ENCODE data around the gene AK8. TPM values are rescaled to one million over a fixed set of nuclear protein-coding genes. Genes with fewer than 3 reads are reported as not detected.

AK8 gene, protein sequence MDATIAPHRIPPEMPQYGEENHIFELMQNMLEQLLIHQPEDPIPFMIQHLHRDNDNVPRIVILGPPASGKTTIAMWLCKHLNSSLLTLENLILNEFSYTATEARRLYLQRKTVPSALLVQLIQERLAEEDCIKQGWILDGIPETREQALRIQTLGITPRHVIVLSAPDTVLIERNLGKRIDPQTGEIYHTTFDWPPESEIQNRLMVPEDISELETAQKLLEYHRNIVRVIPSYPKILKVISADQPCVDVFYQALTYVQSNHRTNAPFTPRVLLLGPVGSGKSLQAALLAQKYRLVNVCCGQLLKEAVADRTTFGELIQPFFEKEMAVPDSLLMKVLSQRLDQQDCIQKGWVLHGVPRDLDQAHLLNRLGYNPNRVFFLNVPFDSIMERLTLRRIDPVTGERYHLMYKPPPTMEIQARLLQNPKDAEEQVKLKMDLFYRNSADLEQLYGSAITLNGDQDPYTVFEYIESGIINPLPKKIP
- under 1 TPM in 2 of 6 experiments, not detected in 4; 0.12 TPM for total RNA-seq
- long read RNA-seq = 0 reads

DNA sequence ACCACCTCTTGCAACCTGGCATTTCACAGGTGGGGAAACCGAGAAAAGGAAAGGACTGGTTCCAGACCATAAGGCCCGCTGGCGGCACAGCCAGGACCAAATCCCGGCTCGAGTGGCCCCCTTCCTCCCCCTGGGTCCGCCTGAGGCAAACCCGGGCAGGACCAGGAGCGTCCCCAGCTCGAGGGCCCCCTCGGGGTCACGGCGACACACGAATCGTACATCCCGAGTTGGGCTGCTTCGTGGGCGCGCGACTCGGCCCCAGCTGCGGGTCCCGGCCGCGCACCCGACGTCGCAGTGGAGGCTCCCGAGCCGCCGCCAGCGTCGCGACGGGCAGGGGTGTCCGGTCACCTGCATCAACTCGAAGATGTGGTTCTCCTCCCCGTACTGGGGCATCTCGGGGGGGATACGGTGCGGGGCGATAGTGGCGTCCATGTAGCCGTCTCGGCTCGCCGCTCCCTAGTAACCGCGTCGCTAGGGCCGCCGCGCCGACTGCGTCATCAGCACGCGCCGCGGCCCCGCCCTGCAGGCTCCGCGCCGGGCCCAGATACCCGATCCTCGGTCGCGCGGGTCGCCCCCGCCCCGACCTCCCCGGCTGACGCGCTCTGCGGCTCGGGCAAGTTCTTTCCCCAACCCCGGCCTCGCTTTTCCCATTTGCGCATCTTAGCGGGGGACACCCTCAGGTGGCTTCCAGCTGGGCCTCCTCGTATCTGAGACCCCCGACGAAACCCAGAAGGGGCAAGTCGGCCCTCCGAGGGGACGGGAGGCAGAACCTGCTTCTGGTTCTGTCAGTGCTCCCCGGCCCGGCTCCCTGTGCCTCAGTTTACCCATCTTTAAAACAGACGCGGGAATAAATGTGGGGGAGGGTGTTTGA, at the start of gene AK8:
Gene AK8 (minus strand): TSS at position 461 of the 871 bp plus-strand sequence. CDS start 29 bp downstream, at position 432.
- Histone ChIP-seq H3K27ac (peak within 1 kb of the TSS in 2 of 3 donors; percentile 32 to 33), H3K9me3 (no peaks in the 10 kb centered on the region), H3K4me1 (no peaks in the 10 kb centered on the region), H3K36me3 (no peaks in the 10 kb centered on the region), H3K27me3 (no peaks in the 10 kb centered on the region), H3K4me3 (peak within 1 kb of the TSS; percentile 96 to 97 (median 97))
- peak; percentile 71 to 74 (median 72) for DNase-seq
- 0% methylated on average over 7 of the region's 89 CpGs for whole genome bisulfite sequencing (ENCODE audit: insufficient coverage, low coverage, low lambda C conversion rate, missing lambda C conversion rate)
- intact Hi-C loops (cut with DNase I) = no loop called here
- peak; percentile 75 to 91 (median 89) for ATAC-seq
- no peak for TF ChIP-seq POLR2A (IDR thresholded peaks at IDR 0.05)
- TF ChIP-seq, protein P1, sequence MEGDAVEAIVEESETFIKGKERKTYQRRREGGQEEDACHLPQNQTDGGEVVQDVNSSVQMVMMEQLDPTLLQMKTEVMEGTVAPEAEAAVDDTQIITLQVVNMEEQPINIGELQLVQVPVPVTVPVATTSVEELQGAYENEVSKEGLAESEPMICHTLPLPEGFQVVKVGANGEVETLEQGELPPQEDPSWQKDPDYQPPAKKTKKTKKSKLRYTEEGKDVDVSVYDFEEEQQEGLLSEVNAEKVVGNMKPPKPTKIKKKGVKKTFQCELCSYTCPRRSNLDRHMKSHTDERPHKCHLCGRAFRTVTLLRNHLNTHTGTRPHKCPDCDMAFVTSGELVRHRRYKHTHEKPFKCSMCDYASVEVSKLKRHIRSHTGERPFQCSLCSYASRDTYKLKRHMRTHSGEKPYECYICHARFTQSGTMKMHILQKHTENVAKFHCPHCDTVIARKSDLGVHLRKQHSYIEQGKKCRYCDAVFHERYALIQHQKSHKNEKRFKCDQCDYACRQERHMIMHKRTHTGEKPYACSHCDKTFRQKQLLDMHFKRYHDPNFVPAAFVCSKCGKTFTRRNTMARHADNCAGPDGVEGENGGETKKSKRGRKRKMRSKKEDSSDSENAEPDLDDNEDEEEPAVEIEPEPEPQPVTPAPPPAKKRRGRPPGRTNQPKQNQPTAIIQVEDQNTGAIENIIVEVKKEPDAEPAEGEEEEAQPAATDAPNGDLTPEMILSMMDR (IDR thresholded peaks at IDR 0.05) = no peak

GRCh38 chr9:132927704-132928103, 49.6 kb upstream of the AK8 start:
- Histone ChIP-seq H3K36me3 (peaks cover 0 to 34% (median 13%) of the 10 kb centered on the region in 4 donors), H3K9me3 (no peaks in the 10 kb centered on the region), H3K4me3 (no peak overlapping the region), H3K4me1 (no peaks in the 10 kb centered on the region), H3K27ac (no peak overlapping the region), H3K27me3 (no peaks in the 10 kb centered on the region)
- DNase-seq (no peak), ATAC-seq (no peak)
- TF ChIP-seq, protein P1 (IDR thresholded peaks at IDR 0.05) = no peak
- TF ChIP-seq POLR2A (IDR thresholded peaks at IDR 0.05) = no peak
- 96% methylated on average over 7 of the region's 7 CpGs for WGBS (ENCODE audit: insufficient coverage, low coverage, low lambda C conversion rate, missing lambda C conversion rate)
- intact Hi-C loops (cut with DNase I) = no loop called here

DNA sequence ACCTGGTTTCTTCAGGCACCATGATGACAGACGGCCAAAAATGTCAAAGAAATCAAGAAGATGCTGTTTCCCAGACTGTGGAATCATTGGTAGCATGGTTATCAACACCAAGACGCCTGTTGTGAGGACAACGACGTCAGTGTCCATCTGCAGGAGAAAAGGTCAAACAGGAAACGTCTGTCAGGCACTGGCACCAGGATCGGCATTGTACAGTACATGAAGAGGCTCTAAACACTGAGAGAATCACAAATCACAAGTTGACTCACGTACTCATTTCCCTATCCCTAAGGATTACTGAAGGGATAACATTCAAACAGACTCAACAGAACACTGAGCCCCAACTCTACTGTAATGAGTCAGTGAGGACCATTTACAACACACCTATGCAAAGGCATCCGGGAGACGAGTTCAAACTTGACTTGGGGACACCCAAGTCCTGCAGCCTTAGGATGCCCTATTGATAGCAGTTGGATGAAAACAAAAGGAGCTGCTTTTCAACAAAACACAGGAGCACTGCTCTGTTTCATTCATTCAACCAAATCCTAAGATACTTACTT, 45.3 kb upstream of the AK8 start:
- H3K9me3 ChIP-seq = no peaks in the 10 kb centered on the region
- intact Hi-C loops (cut with DNase I) = no loop called here
- peaks cover 0 to 72% (median 29%) of the 10 kb centered on the region in 4 donors for H3K36me3 ChIP-seq
- no peak for ATAC-seq
- H3K4me3 ChIP-seq = no peak overlapping the region
- H3K4me1 ChIP-seq = no peaks in the 10 kb centered on the region
- no peaks in the 10 kb centered on the region for H3K27me3 ChIP-seq
- DNase-seq = no peak
- H3K27ac ChIP-seq = no peak overlapping the region
- TF ChIP-seq, protein P1 (IDR thresholded peaks at IDR 0.05) = no peak
- no peak for TF ChIP-seq POLR2A (IDR thresholded peaks at IDR 0.05)
- 87% methylated on average over 9 of the region's 9 CpGs for WGBS (ENCODE audit: insufficient coverage, low coverage, low lambda C conversion rate, missing lambda C conversion rate)

GRCh38 chr9:132919614-132920268, 41.7 kb upstream of the AK8 start:
- Histone ChIP-seq H3K4me3 (no peak overlapping the region), H3K27ac (no peak overlapping the region), H3K9me3 (no peaks in the 10 kb centered on the region), H3K4me1 (no peaks in the 10 kb centered on the region), H3K36me3 (peaks cover 0 to 78% (median 23%) of the 10 kb centered on the region in 4 donors), H3K27me3 (no peaks in the 10 kb centered on the region)
- intact Hi-C loops (cut with DNase I) = no loop called here
- no peak for ATAC-seq
- TF ChIP-seq, protein P1 (IDR thresholded peaks at IDR 0.05) = no peak
- TF ChIP-seq POLR2A (IDR thresholded peaks at IDR 0.05) = no peak
- 96% methylated on average over 7 of the region's 7 CpGs for whole genome bisulfite sequencing (ENCODE audit: insufficient coverage, low coverage, low lambda C conversion rate, missing lambda C conversion rate)
- DNase-seq = no peak

All from right lobe of liver (tissue), 6 donors.